ENCODE results near the gene DET1. TPM values are rescaled to one million over a fixed set of nuclear protein-coding genes. Genes with fewer than 3 reads are reported as not detected.

Gene DET1
- 8.9 and 9.4 TPM in 2 replicates for total RNA-seq

GRCh38 chr15:88546248-88547129 lies at the start of gene DET1:
Gene DET1 (minus strand): TSS chr15:88546681. CDS start chr15:88531705, 14,976 bp downstream.

GRCh38 chr15:88467073-88467934 lies 79.2 kb downstream of the DET1 start, which contains the start of the genes MRPL46 and MRPS11:
Gene MRPL46 (minus strand): TSS chr15:88467388. CDS start chr15:88467377, 11 bp downstream.
Gene MRPS11 (plus strand): TSS chr15:88467708. CDS start chr15:88467718, 10 bp downstream.

Other genes with a start within 250 kb of the DET1 start
- 16.9 and 18.7 TPM in 2 replicates for gene MRPL46, start 79.3 kb downstream of the DET1 start, total RNA-seq
- gene MRPS11, start 79.0 kb downstream of the DET1 start, total RNA-seq, result 31.5 and 37.3 TPM in 2 replicates
- 66.2 and 85.1 TPM in 2 replicates for gene AEN, start 74.7 kb upstream of the DET1 start, total RNA-seq
- gene ISG20, start 92.3 kb upstream of the DET1 start, total RNA-seq, result 1.7 and 4.2 TPM in 2 replicates